Myocyte (in vitro differentiated cells): ENCODE results near the gene TCP1. TPM values are rescaled to one million over a fixed set of nuclear protein-coding genes. Genes with fewer than 3 reads are reported as not detected.
"Not testable (repeated sequence)": the region's sequence is repeated elsewhere in the genome, so short reads cannot be mapped to it uniquely, and the experiment has no call there.

ENCODE experiments used
- DNase-seq: peaks from one replicate; pipeline ENCODE4 v3.0.0-alpha.2; 2012; ENCODE audit warnings: low read depth
- polyA plus RNA-seq: library from polyadenylated mRNA; unstranded; fragments of >200 nt; gene quantifications from one replicate; pipeline ENCODE4 v1.2.1, GENCODE V29; 2012; ENCODE audit warnings: missing spikeins
- total RNA-seq: library from RNA; depleted of rRNA; stranded (reverse); fragments of >200 nt; gene quantifications from 2 replicates; pipeline ENCODE4 v1.2.3, GENCODE V29; 2014

TCP1 gene
- 224 and 282 TPM in 2 replicates for total RNA-seq
- polyA plus RNA-seq: 157 TPM

- DNase-seq: peak; percentile 100
Measured at GRCh38 chr6:159789377-159790148, at the start of gene TCP1. TCP1 (minus strand) TSS chr6:159789602; CDS start chr6:159789468, 134 bp downstream.

- no peak for DNase-seq
Measured at GRCh38 chr6:159838020-159838744, 48.8 kb upstream of the TCP1 start.

GRCh38 chr6:159837511-159837910 is 48.1 kb upstream of the TCP1 start:
- no peak for DNase-seq

- no peak for DNase-seq
Measured at GRCh38 chr6:159836718-159837490, 47.5 kb upstream of the TCP1 start.

- no peak for DNase-seq
Measured at GRCh38 chr6:159833997-159834603, 44.7 kb upstream of the TCP1 start.

GRCh38 chr6:159833556-159833955 is 44.2 kb upstream of the TCP1 start:
- DNase-seq: peak; percentile 38

GRCh38 chr6:159832946-159833345 is 43.5 kb upstream of the TCP1 start:
- DNase-seq: no peak

- DNase-seq: no peak
Measured at GRCh38 chr6:159831373-159831679, 41.9 kb upstream of the TCP1 start.

GRCh38 chr6:159830501-159831372 is 41.3 kb upstream of the TCP1 start:
- no peak for DNase-seq

GRCh38 chr6:159829526-159829925 is 40.1 kb upstream of the TCP1 start:
- DNase-seq: no peak

- DNase-seq: peak; percentile 52
Measured at GRCh38 chr6:159828074-159828473, 38.7 kb upstream of the TCP1 start.

- DNase-seq: peak; percentile 41
Measured at GRCh38 chr6:159826968-159827647, 37.7 kb upstream of the TCP1 start.

- DNase-seq: no peak
Measured at GRCh38 chr6:159826004-159826403, 36.6 kb upstream of the TCP1 start.

GRCh38 chr6:159824690-159825089 is 35.3 kb upstream of the TCP1 start:
- DNase-seq: not testable (repeated sequence)

GRCh38 chr6:159823953-159824352 is 34.6 kb upstream of the TCP1 start:
- DNase-seq: no peak

GRCh38 chr6:159821726-159822125 is 32.3 kb upstream of the TCP1 start:
- no peak for DNase-seq

GRCh38 chr6:159821122-159821521 is 31.7 kb upstream of the TCP1 start:
- DNase-seq: no peak

- DNase-seq: peak; percentile 65
Measured at GRCh38 chr6:159819932-159820640, 30.7 kb upstream of the TCP1 start.

- DNase-seq: no peak
Measured at GRCh38 chr6:159819098-159819497, 29.7 kb upstream of the TCP1 start.
